Epithelial cell of esophagus (primary cell): ENCODE measurements around the gene PLSCR5.

Experiments
- DNase-seq: peaks from one replicate; pipeline ENCODE4 v3.0.0; 2010; ENCODE audit warnings: low read depth
- H3K4me3 ChIP-seq: 2 replicates; pipeline ENCODE4 v1.5.1; 2011; ENCODE audit warnings: mild to moderate bottlenecking, low read length, control low read depth
- CTCF ChIP-seq: IDR thresholded peaks from 2 replicates; pipeline ENCODE4 v1.5.1; 2011; ENCODE audit warnings: low read depth, mild to moderate bottlenecking, low read length, control low read depth, inconsistent platforms; ENCODE audit not compliant: insufficient read depth; ENCODE audit errors: missing control alignments

Gene PLSCR5

GRCh38 chr3:146605106-146605505, at the start of gene PLSCR5:
Gene PLSCR5, minus strand, starts transcription at chr3:146605346. Its CDS starts 134 bp downstream, at chr3:146605212.
- no peak within 1 kb of the TSS for H3K4me3 ChIP-seq
- DNase-seq: peak; percentile 65
- no peak for TF ChIP-seq CTCF

GRCh38 chr3:146653978-146654377, 48.8 kb upstream of the PLSCR5 start:
- H3K4me3 ChIP-seq: no peak overlapping the region
- TF ChIP-seq CTCF: no peak
- no peak for DNase-seq

- DNase-seq: no peak
- no peak for TF ChIP-seq CTCF
- H3K4me3 ChIP-seq: no peak overlapping the region
Observed at GRCh38 chr3:146650691-146651442, 45.7 kb upstream of the PLSCR5 start.

- DNase-seq: no peak
- no peak overlapping the region for H3K4me3 ChIP-seq
- no peak for TF ChIP-seq CTCF
Observed at GRCh38 chr3:146646261-146646660, 41.1 kb upstream of the PLSCR5 start.

- no peak overlapping the region for H3K4me3 ChIP-seq
- DNase-seq: peak; percentile 54
- TF ChIP-seq CTCF: peak; percentile 71
Observed at GRCh38 chr3:146640955-146641867, 36.1 kb upstream of the PLSCR5 start.

GRCh38 chr3:146640361-146640760, 35.2 kb upstream of the PLSCR5 start:
- DNase-seq: no peak
- no peak for TF ChIP-seq CTCF
- H3K4me3 ChIP-seq: no peak overlapping the region
